ENCODE results near the gene FNTB. TPM values are rescaled to one million over a fixed set of nuclear protein-coding genes. Genes with fewer than 3 reads are reported as not detected.

FNTB gene
- total and polyA plus RNA-seq, 2 donors (not counting 3 experiments of a cell fraction or from before 2014, with no cell fraction given): 21.0 to 21.6 TPM

- Histone ChIP-seq H3K27me3 (ENCODE audit: control insufficient read depth in 2 of 2, insufficient read depth in 2 of 2, low read length in 2 of 2) (no peaks in the 10 kb centered on the region), H3K79me2 (ENCODE audit: control insufficient read depth, insufficient read depth, low read length) (no peaks in the 10 kb centered on the region), H2AFZ (ENCODE audit: low read depth, low read length) (no peak overlapping the region), H3K9me1 (replicated peaks; ENCODE audit: control insufficient read depth, extremely low read depth, insufficient read depth, low read length) (no peaks in the 10 kb centered on the region), H3K4me3 (replicated peaks in 1 of 3; ENCODE audit: insufficient read depth in 1 of 3, low read depth in 1 of 3, low read length in 3 of 3) (no peak overlapping the region), H3K27ac (ENCODE audit: insufficient read depth, low read depth, low read length) (no peak overlapping the region), H3K4me2 (ENCODE audit: insufficient read depth, low read length) (no peak overlapping the region), H3K36me3 (ENCODE audit: control insufficient read depth in 2 of 2, extremely low read depth in 1 of 2, insufficient read depth in 2 of 2, low read length in 2 of 2) (peaks cover 0 to 4% of the 10 kb centered on the region in 2 experiments), H3K9ac (replicated peaks; ENCODE audit: extremely low read depth, insufficient read depth, low read length) (no peak overlapping the region), H3K9me3 (replicated peaks; ENCODE audit: control insufficient read depth, insufficient read depth, low read length) (no peaks in the 10 kb centered on the region), H4K20me1 (replicated peaks; ENCODE audit: control insufficient read depth, extremely low read depth, insufficient read depth, low read length) (no peaks in the 10 kb centered on the region), H3K4me1 (ENCODE audit: control insufficient read depth, extremely low read depth, insufficient read depth, low read length) (no peaks in the 10 kb centered on the region)
- intact Hi-C loops (cut with micrococcal nuclease): no loop called here
- dilution Hi-C loops (cut with MboI; ENCODE audit: extremely low pct_ligation_motif_present, low sequenced_read_pairs): no loop called here
- ChIA-PET CTCF (interaction anchor here (0.6 to 1.5 kb wide), 5 partner anchors 25 to 135 kb away, joined by 3 to 4 read pairs (median 3); no protein-coding TSS in a partner anchor), POLR2A (no interaction called here)
- DNase-seq (ENCODE audit: low read depth, low spot score): no peak
- TF ChIP-seq POLR2A (IDR thresholded peaks at IDR 0.05; ENCODE audit: low read depth, low read length) (no peak), FOS (IDR thresholded peaks at IDR 0.05; ENCODE audit: borderline replicate concordance, insufficient read depth, low read length) (no peak), JUN (IDR thresholded peaks at IDR 0.05; ENCODE audit: borderline replicate concordance, insufficient read depth, insufficient read length, low read depth) (no peak), EZH2 (IDR thresholded peaks at IDR 0.05; ENCODE audit: borderline replicate concordance, low read depth, low read length, severe bottlenecking) (no peak), GATA2 (IDR thresholded peaks at IDR 0.05; ENCODE audit: insufficient read depth, insufficient read length, low read depth, low read length) (no peak)
- BruUV-seq (replicated peaks): no TSS peak
- FAIRE-seq: no peak
Measured at GRCh38 chr14:64958201-64958600, 28.5 kb upstream of the FNTB start.

GRCh38 chr14:64958743-64959142, 28.0 kb upstream of the FNTB start:
- Histone ChIP-seq H3K9me3 (replicated peaks; ENCODE audit: control insufficient read depth, insufficient read depth, low read length) (no peaks in the 10 kb centered on the region), H2AFZ (ENCODE audit: low read depth, low read length) (no peak overlapping the region), H3K4me2 (ENCODE audit: insufficient read depth, low read length) (no peak overlapping the region), H3K27ac (ENCODE audit: insufficient read depth, low read depth, low read length) (no peak overlapping the region), H3K9me1 (replicated peaks; ENCODE audit: control insufficient read depth, extremely low read depth, insufficient read depth, low read length) (no peaks in the 10 kb centered on the region), H3K4me1 (ENCODE audit: control insufficient read depth, extremely low read depth, insufficient read depth, low read length) (no peaks in the 10 kb centered on the region), H3K36me3 (ENCODE audit: control insufficient read depth in 2 of 2, extremely low read depth in 1 of 2, insufficient read depth in 2 of 2, low read length in 2 of 2) (peaks cover 0 to 4% of the 10 kb centered on the region in 2 experiments), H3K9ac (replicated peaks; ENCODE audit: extremely low read depth, insufficient read depth, low read length) (no peak overlapping the region), H3K27me3 (ENCODE audit: control insufficient read depth in 2 of 2, insufficient read depth in 2 of 2, low read length in 2 of 2) (no peaks in the 10 kb centered on the region), H4K20me1 (replicated peaks; ENCODE audit: control insufficient read depth, extremely low read depth, insufficient read depth, low read length) (no peaks in the 10 kb centered on the region), H3K79me2 (ENCODE audit: control insufficient read depth, insufficient read depth, low read length) (no peaks in the 10 kb centered on the region), H3K4me3 (replicated peaks in 1 of 3; ENCODE audit: insufficient read depth in 1 of 3, low read depth in 1 of 3, low read length in 3 of 3) (no peak overlapping the region)
- TF ChIP-seq POLR2A (IDR thresholded peaks at IDR 0.05; ENCODE audit: low read depth, low read length): no peak
- no peak for TF ChIP-seq EZH2 (IDR thresholded peaks at IDR 0.05; ENCODE audit: borderline replicate concordance, low read depth, low read length, severe bottlenecking)
- no peak for TF ChIP-seq FOS (IDR thresholded peaks at IDR 0.05; ENCODE audit: borderline replicate concordance, insufficient read depth, low read length)
- no peak for TF ChIP-seq MAX (IDR thresholded peaks at IDR 0.05; ENCODE audit: insufficient read depth, insufficient read length)
- no peak for TF ChIP-seq GATA2 (IDR thresholded peaks at IDR 0.05; ENCODE audit: insufficient read depth, insufficient read length, low read depth, low read length)
- TF ChIP-seq CTCF (IDR thresholded peaks at IDR 0.05; ENCODE audit: extremely low read depth in 1 of 2, insufficient read depth in 1 of 2, low read depth in 1 of 2, low read length in 2 of 2): no peak
- TF ChIP-seq MYC (IDR thresholded peaks at IDR 0.05; ENCODE audit: low read depth, low read length): no peak
- TF ChIP-seq JUN (IDR thresholded peaks at IDR 0.05; ENCODE audit: borderline replicate concordance, insufficient read depth, insufficient read length, low read depth): no peak
- TF ChIP-seq POLR2AphosphoS5 (IDR thresholded peaks at IDR 0.05; ENCODE audit: insufficient read depth, low read depth, low read length): no peak
- no peak for FAIRE-seq
- intact Hi-C loops (cut with micrococcal nuclease): no loop called here
- ChIA-PET CTCF (interaction anchor here (0.6 to 1.5 kb wide), 5 partner anchors 24 to 135 kb away, joined by 3 to 4 read pairs (median 3); no protein-coding TSS in a partner anchor), POLR2A (no interaction called here)
- dilution Hi-C loops (cut with MboI; ENCODE audit: extremely low pct_ligation_motif_present, low sequenced_read_pairs): no loop called here
- BruUV-seq (replicated peaks): no TSS peak
- DNase-seq (ENCODE audit: low read depth, low spot score): no peak

Data from endothelial cell of umbilical vein (primary cell).